Small intestine (tissue), 7 donors: ENCODE measurements around the gene CXCL11. TPM values are rescaled to one million over a fixed set of nuclear protein-coding genes. Genes with fewer than 3 reads are reported as not detected.

Experiments used
- DNase-seq, 2 donors: peaks; one replicate each; pipeline versions ENCODE4 v3.0.0 to v3.0.0-alpha.2; 2013
- FAIRE-seq: peaks from 2 replicates; lab custom pipeline; 2012; peaks lifted over from hg19 to GRCh38; lab: Jason Lieb, UNC
- H3K27ac ChIP-seq, 3 donors: one replicate each; pipeline ENCODE4 v1.5.1; 2013; ENCODE audit warnings: low read length in 2 of 3, mild to moderate bottlenecking in 2 of 3, control low read depth in 1 of 3, inconsistent platforms in 1 of 3, low read depth in 1 of 3, moderate library complexity in 1 of 3
- H3K27me3 ChIP-seq, 3 donors: one replicate each; pipeline ENCODE4 v1.6.1; 2013; ENCODE audit warnings: low read length in 3 of 3, inconsistent platforms in 1 of 3; ENCODE audit not compliant: control insufficient read depth in 3 of 3, insufficient read depth in 3 of 3
- H3K36me3 ChIP-seq, 3 donors: one replicate each; pipeline ENCODE4 v1.6.1; 2013; ENCODE audit warnings: low read length in 3 of 3, inconsistent platforms in 1 of 3, low read depth in 1 of 3, mild to moderate bottlenecking in 1 of 3, moderate library complexity in 1 of 3; ENCODE audit not compliant: control insufficient read depth in 3 of 3, insufficient read depth in 2 of 3
- H3K4me1 ChIP-seq, 3 donors: one replicate each; pipeline ENCODE4 v1.6.1; 2013; ENCODE audit warnings: low read length in 2 of 3, inconsistent platforms in 1 of 3, low read depth in 1 of 3, mild to moderate bottlenecking in 1 of 3, moderate library complexity in 1 of 3; ENCODE audit not compliant: control insufficient read depth in 3 of 3, insufficient read depth in 2 of 3
- H3K4me3 ChIP-seq, 3 donors: one replicate each; pipeline ENCODE4 v1.5.1; 2013; ENCODE audit warnings: low read length in 3 of 3, control low read depth in 1 of 3, inconsistent platforms in 1 of 3, low read depth in 1 of 3, mild to moderate bottlenecking in 1 of 3, moderate library complexity in 1 of 3
- H3K9me3 ChIP-seq, 2 donors: one replicate each; pipeline ENCODE4 v1.6.1; 2013; ENCODE audit warnings: low read depth in 1 of 2, low read length in 1 of 2; ENCODE audit not compliant: control insufficient read depth in 2 of 2, insufficient read depth in 1 of 2
- WGBS, 3 donors: extraction: QIAGEN DNeasy Blood & Tissue Kit; methylation state at CpG; one replicate each; pipeline ENCODE4 v1.1.7; 2013; 5-methylcytosine and 5-hydroxymethylcytosine counted together
- polyA plus RNA-seq, 4 donors: library from polyadenylated mRNA; stranded (reverse) in 3 of 4; unstranded in 1 of 4; fragments of 200-250 nt in 3 of 4; fragments of 120-200 nt in 1 of 4; gene quantifications; one replicate each; pipeline versions ENCODE4 v1.2.1 to v1.2.3, GENCODE V29; 2013
- donor health status: healthy with polysubstance abuse.
- donor health status: control.
- donor health status: control.
- donor health status: Bipolar disorder and iron deficiency.
- donor health status: healthy.

The CXCL11 gene
- polyA plus RNA-seq, 4 donors = 0.13 to 1.3 TPM; not detected in 2

DNA sequence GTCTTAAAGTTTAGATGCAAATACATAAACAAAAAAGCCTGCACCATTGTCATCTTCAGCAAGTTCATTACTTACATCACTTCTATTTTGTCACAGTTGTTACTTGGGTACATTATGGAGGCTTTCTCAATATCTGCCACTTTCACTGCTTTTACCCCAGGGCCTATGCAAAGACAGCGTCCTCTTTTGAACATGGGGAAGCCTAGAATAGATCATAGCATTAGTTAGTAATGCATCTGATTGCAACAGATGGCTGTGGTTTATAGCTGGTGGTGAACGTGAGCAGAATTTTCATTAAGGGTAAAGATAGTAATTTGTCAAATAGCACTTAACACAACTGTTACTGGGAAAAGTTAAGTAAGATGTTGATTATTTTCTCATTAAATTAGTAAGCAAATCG lies 729 bp downstream of the CXCL11 start:
- Histone ChIP-seq H3K4me3 (no peak overlapping the region), H3K27ac (peak overlapping the region in 1 of 3 donors; percentile 4), H3K4me1 (peaks cover 0 to 2% (median 0%) of the 10 kb centered on the region in 3 donors), H3K27me3 (no peaks in the 10 kb centered on the region), H3K9me3 (no peaks in the 10 kb centered on the region), H3K36me3 (no peaks in the 10 kb centered on the region)
- FAIRE-seq (no peak), DNase-seq (no peak)
- 60 to 79% (median 60%) methylated on average over 3 of the region's 3 CpGs for WGBS, 3 donors

DNA sequence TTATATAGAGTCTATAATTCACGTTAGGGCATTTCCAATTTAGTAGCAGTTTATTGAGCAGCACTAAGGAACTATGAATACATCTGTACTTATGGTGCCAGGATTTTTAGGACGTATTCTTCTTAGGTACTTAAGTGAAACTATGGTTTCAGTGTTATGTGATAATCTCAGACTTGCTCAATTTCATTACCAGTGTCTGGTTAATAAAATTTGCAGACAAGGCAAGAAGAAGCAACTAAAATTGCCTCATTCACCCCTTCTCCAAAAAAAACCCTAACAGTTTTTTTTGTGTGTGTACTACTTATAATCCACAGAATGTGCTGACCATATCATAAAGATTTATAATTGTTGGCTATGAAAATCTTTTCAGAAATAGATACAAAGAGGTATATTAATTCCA lies 6.6 kb downstream of the CXCL11 start:
- Histone ChIP-seq H3K4me1 (no peaks in the 10 kb centered on the region), H3K27ac (no peak overlapping the region), H3K36me3 (no peaks in the 10 kb centered on the region), H3K4me3 (no peak overlapping the region), H3K27me3 (no peaks in the 10 kb centered on the region), H3K9me3 (no peaks in the 10 kb centered on the region)
- 72 to 80% (median 78%) methylated on average over 2 of the region's 2 CpGs for WGBS, 3 donors
- DNase-seq (no peak), FAIRE-seq (no peak)

DNA sequence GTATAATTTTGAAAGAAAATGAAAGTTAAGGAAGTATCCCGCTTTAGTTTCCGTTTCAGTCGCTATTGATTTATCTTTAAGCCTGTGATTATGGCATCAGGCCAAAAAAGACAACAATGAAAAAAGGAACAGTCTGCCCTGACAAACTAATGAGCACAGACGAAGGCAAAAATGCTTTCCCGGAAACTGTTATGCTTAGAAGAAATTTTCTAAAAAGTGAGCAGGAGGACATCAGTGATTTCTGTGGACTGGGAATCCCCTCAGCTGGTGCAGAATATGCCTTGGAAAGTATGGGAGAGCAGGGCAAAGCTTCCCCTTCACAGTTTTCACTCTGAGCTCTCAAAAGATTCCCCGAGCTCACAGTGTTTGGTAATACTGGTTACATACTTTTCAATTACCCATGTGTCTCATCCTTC lies 7.5 kb downstream of the CXCL11 start:
- 4% methylated on average over 6 of the region's 6 CpGs for WGBS, 3 donors
- no peak for FAIRE-seq
- Histone ChIP-seq H3K36me3 (no peaks in the 10 kb centered on the region), H3K4me3 (no peak overlapping the region), H3K27me3 (no peaks in the 10 kb centered on the region), H3K27ac (peak overlapping the region in 1 of 3 donors; percentile 55), H3K4me1 (no peaks in the 10 kb centered on the region), H3K9me3 (no peaks in the 10 kb centered on the region)
- peak in 1 of 2 donors; percentile 82 for DNase-seq

DNA sequence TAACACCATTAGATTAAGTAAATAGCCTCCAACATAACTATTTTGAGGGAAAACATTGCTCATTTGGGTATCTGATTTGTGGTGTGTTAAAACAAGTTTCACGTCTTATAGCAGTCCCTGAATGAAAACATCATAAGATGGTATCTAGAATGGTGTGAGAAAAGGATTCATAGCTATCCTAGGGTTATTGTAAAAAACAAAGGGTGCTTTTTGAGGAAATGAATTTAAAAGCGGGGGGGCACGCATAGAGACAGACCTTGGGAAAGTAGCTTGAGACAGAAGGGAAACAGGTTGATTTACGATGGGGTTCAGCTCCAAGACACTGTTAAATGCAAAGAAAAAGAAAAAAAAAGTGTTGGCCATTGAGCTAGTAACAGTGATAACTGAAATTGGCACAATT lies 11.8 kb downstream of the CXCL11 start:
- Histone ChIP-seq H3K27me3 (no peaks in the 10 kb centered on the region), H3K36me3 (no peaks in the 10 kb centered on the region), H3K4me3 (no peak overlapping the region), H3K27ac (no peak overlapping the region), H3K9me3 (no peaks in the 10 kb centered on the region), H3K4me1 (peaks cover 0 to 2% (median 0%) of the 10 kb centered on the region in 3 donors)
- 70 to 94% (median 75%) methylated on average over 4 of the region's 4 CpGs for WGBS, 3 donors
- no peak for FAIRE-seq
- no peak for DNase-seq

DNA sequence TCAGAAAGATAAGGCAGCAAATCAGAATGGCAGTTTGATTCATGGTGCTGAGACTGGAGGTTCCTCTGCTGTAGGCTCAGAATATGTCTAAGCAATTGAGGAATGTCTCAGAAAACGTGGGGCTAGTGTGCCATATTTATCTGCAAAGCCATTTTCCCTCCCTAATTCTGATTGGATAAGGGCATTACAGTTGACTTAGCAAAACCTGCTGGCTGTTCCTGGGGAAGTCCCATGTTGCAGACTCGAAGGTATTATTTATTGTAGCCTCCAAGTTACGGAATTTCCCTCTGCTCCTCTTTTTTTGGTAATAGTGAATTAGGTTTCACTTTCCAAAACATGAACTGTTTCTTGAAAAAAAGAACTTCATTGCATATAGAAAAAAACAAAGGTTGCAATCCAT lies 12.5 kb downstream of the CXCL11 start, which contains the start of gene CXCL10:
TSS of gene CXCL10 (minus strand) at position 109 of the 400 bp plus-strand sequence. CDS start at position 43, 66 bp downstream.
- no peak for DNase-seq
- H3K27ac ChIP-seq = no peak within 1 kb of the TSS
- no peak within 1 kb of the TSS for H3K4me3 ChIP-seq
- no peaks in the 10 kb centered on the region for H3K9me3 ChIP-seq
- no peak for FAIRE-seq
- 13 to 25% (median 23%) methylated on average over 3 of the region's 3 CpGs for WGBS, 3 donors
- no peaks in the 10 kb centered on the region for H3K36me3 ChIP-seq
- peaks cover 0 to 2% (median 0%) of the 10 kb centered on the region in 3 donors for H3K4me1 ChIP-seq
- no peaks in the 10 kb centered on the region for H3K27me3 ChIP-seq

DNA sequence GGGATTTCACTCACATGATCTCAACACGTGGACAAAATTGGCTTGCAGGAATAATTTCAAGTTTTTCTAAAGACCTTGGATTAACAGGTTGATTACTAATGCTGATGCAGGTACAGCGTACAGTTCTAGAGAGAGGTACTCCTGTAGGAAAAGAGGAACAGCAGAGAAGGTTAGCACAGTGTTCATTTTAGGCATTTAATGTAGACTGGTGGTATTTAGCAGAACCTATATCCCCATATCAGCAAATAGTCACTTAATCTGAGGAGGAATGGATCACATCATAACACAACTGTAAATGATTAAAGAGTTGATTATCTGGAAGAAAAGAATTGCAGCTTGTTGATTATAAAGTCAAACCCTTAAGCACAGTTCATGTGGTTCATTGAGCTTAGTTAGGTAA lies 13.2 kb downstream of the CXCL11 start:
- H3K4me3 ChIP-seq = no peak overlapping the region
- peaks cover 0 to 2% (median 0%) of the 10 kb centered on the region in 3 donors for H3K4me1 ChIP-seq
- H3K9me3 ChIP-seq = no peaks in the 10 kb centered on the region
- FAIRE-seq (no peak), DNase-seq (no peak)
- no peaks in the 10 kb centered on the region for H3K27me3 ChIP-seq
- H3K27ac ChIP-seq = no peak overlapping the region
- H3K36me3 ChIP-seq = no peaks in the 10 kb centered on the region
- 62 to 83% (median 70%) methylated on average over 2 of the region's 2 CpGs for WGBS, 3 donors

DNA sequence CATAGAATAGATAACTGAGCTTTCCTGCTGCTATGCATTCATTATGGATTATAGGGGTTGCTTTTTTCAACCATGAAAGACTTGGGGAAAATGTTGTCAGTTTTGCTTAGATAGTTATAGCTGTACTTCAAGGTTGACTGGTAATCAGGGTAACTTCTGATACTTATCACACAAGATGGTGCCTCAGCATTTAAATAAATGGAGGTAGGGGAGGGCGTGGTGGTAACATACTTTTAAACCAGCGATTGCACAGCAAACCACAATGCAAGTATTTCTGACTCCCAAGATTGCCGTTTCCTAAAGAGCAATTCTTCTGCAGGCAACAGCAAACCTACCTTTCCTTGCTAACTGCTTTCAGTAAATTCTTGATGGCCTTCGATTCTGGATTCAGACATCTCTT lies 13.8 kb downstream of the CXCL11 start:
- Histone ChIP-seq H3K9me3 (no peaks in the 10 kb centered on the region), H3K27me3 (no peaks in the 10 kb centered on the region), H3K36me3 (no peaks in the 10 kb centered on the region), H3K27ac (no peak overlapping the region), H3K4me3 (no peak overlapping the region), H3K4me1 (peaks cover 0 to 2% (median 0%) of the 10 kb centered on the region in 3 donors)
- WGBS, 3 donors = 80 to 91% (median 83%) methylated on average over 4 of the region's 4 CpGs
- DNase-seq (no peak), FAIRE-seq (no peak)

DNA sequence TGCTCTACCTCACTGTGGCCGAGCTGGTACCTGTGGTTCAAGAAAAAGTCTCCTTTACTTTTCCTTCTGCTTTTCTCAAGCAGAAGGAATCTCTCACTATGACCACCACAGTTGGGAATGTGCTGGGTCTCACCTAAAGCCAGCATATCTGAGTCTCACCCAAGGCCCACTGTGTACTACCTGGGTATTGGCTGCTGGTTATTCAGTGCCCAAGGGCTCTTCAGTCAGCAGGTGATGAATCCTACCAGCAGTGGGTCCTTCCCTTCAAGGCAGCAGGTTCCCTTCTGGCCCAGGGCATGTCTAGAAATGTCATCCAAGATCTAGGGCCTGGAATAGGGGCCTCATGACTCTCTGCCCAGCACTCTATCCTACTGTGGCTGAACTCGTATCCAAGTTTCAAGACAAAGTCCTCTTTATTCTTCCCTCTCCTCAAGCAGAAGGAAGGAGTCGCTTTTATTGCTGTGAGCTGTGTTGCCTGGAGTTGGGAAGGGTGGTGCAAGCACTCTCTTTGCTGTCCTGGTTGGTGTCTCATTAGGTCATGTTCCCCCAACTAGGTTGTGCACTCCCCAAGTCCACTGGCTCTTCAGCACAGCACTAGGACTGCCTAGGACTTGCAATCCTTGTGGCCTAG lies 18.7 kb downstream of the CXCL11 start:
- WGBS, 3 donors = 68 to 82% (median 69%) methylated on average over 3 of the region's 3 CpGs
- Histone ChIP-seq H3K9me3 (no peaks in the 10 kb centered on the region), H3K4me3 (no peak overlapping the region), H3K27ac (no peak overlapping the region), H3K27me3 (no peaks in the 10 kb centered on the region), H3K4me1 (peaks cover 0 to 13% (median 4%) of the 10 kb centered on the region in 3 donors), H3K36me3 (no peaks in the 10 kb centered on the region)
- FAIRE-seq (no peak), DNase-seq (no peak)

DNA sequence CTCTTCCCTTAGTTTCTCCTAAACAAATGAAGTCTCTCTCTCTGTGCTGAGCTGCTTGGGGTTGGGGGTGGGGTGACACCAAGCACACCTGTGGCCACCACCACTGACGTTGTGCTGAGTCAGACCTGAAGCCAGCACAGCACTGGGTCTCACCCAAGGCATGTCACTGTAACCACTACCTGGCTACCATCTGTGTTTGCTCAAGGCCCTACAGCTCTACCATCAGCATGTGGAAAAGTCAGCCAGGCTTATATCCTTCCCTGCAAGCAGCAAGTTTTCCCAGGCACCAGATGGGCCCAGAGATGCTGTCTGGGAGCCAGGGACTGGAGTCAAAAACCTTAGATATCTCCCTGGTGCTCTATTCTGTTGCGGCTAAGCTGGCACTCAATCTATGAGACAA lies 19.5 kb downstream of the CXCL11 start:
- H3K4me1 ChIP-seq = peaks cover 0 to 16% (median 4%) of the 10 kb centered on the region in 3 donors
- DNase-seq = peak in 1 of 2 donors; percentile 17
- 66 to 78% (median 73%) methylated on average over 2 of the region's 2 CpGs for WGBS, 3 donors
- no peak for FAIRE-seq
- no peaks in the 10 kb centered on the region for H3K27me3 ChIP-seq
- H3K27ac ChIP-seq = no peak overlapping the region
- H3K36me3 ChIP-seq = no peaks in the 10 kb centered on the region
- H3K9me3 ChIP-seq = no peaks in the 10 kb centered on the region
- no peak overlapping the region for H3K4me3 ChIP-seq
